PC-9 (cell line): Measurements from ENCODE around the gene SPCS3. TPM values are rescaled to one million over a fixed set of nuclear protein-coding genes. Genes with fewer than 3 reads are reported as not detected.

Experiments
- BruUV-seq: library from RNA; stranded (reverse); fragments of 400-500 nt; replicated peaks from 2 replicates; lab custom pipeline; 2021; lab: Mats Ljungman, UMichigan
- CTCF ChIA-PET: fragments of 300-600 bp; sonication (Branson Sonifier 250); formaldehyde crosslinking; loops from one replicate; lab custom pipeline; 2022; ENCODE audit warnings: antibody characterized with exemption; lab: Charles Lee
- POLR2A ChIA-PET: fragments of 300-600 bp; sonication (Branson Sonifier 250); formaldehyde crosslinking; loops from one replicate; lab custom pipeline; 2022; ENCODE audit warnings: antibody characterized with exemption; ENCODE audit not compliant: unreplicated experiment; lab: Charles Lee
- DNase-seq, 2 experiments: peaks; one replicate each; pipeline versions ENCODE4 v3.0.0 to v3.0.0-alpha.2; 2015 to 2022; ENCODE audit warnings: mixed read lengths in 1 of 2
- H2AFZ ChIP-seq: fragments of 200-600 bp; sonication (generic); 2 replicates; pipeline ENCODE4 v1.8.1; 2017; ENCODE audit warnings: antibody characterized with exemption
- H3F3A ChIP-seq: fragments of 200-600 bp; sonication (generic); 2 replicates; pipeline ENCODE4 v1.8.1; 2017; ENCODE audit warnings: antibody characterized with exemption, mild to moderate bottlenecking, low read depth; ENCODE audit not compliant: insufficient read depth
- H3K27ac ChIP-seq: fragments of 200-600 bp; sonication (generic); 2 replicates; pipeline ENCODE4 v1.6.1; 2016; ENCODE audit warnings: mixed run types
- H3K27me3 ChIP-seq: fragments of 200-600 bp; sonication (generic); 2 replicates; pipeline ENCODE4 v1.6.1; 2016; ENCODE audit warnings: low read depth, mixed run types; ENCODE audit not compliant: insufficient read depth
- H3K36me3 ChIP-seq: fragments of 200-600 bp; sonication (generic); 2 replicates; pipeline ENCODE4 v1.6.1; 2016; ENCODE audit warnings: low read depth, mixed run types
- H3K4me1 ChIP-seq: fragments of 200-600 bp; sonication (generic); replicated peaks from 2 replicates; pipeline ENCODE4 v1.6.1; 2016; ENCODE audit warnings: mixed run types; ENCODE audit not compliant: insufficient read depth
- H3K4me2 ChIP-seq: fragments of 200-600 bp; sonication (generic); 2 replicates; pipeline ENCODE4 v1.6.1; 2017; ENCODE audit warnings: mixed run types
- H3K4me3 ChIP-seq: fragments of 200-600 bp; sonication (generic); 2 replicates; pipeline ENCODE4 v1.6.1; 2016; ENCODE audit warnings: mixed run types
- H3K79me2 ChIP-seq: fragments of 200-600 bp; sonication (generic); 2 replicates; pipeline ENCODE4 v1.6.1; 2017; ENCODE audit warnings: low read depth, mixed run types
- H3K9me2 ChIP-seq: fragments of 200-600 bp; sonication (generic); 2 replicates; pipeline ENCODE4 v1.8.1; 2017; ENCODE audit warnings: mild to moderate bottlenecking; ENCODE audit not compliant: insufficient read depth
- H3K9me3 ChIP-seq: fragments of 200-600 bp; sonication (generic); 2 replicates; pipeline ENCODE4 v1.8.1; 2016; ENCODE audit warnings: low read depth; ENCODE audit not compliant: insufficient read depth
- H4K20me1 ChIP-seq: fragments of 200-600 bp; sonication (generic); 2 replicates; pipeline ENCODE4 v1.8.1; 2017; ENCODE audit not compliant: insufficient read depth
- CTCF ChIP-seq: fragments of 200-600 bp; sonication (generic); conservative IDR thresholded peaks from 2 replicates; pipeline ENCODE4 v1.6.1; 2017; ENCODE audit warnings: mixed run types, antibody characterized with exemption, mild to moderate bottlenecking, moderate library complexity
- EZH2 ChIP-seq: fragments of 200-600 bp; sonication (generic); IDR thresholded peaks from 2 replicates; pipeline ENCODE4 v1.8.0; 2017; ENCODE audit warnings: antibody characterized with exemption, low read depth
- intact Hi-C: fragments of 100-400 bp; cut with micrococcal nuclease; formaldehyde crosslinking; loops from one replicate; pipeline ENCODE4 v1.10.0; 2022; ENCODE audit not compliant: unreplicated experiment
- total RNA-seq: library from RNA; stranded (reverse); gene quantifications from 2 replicates; pipeline ENCODE4 v1.2.3, GENCODE V29; 2021

SPCS3 gene
- total RNA-seq, 1 experiment from 2014 or later: 107 TPM

GRCh38 chr4:176359590-176359989, 39.8 kb downstream of the SPCS3 start:
- DNase-seq: no peak
- H3K4me1 ChIP-seq: no peaks in the 10 kb centered on the region
- POLR2A ChIA-PET: no interaction called here
- H3K36me3 ChIP-seq: no peaks in the 10 kb centered on the region
- no peaks in the 10 kb centered on the region; the same call in 1 of the 2 replicates for H3K9me3 ChIP-seq
- H4K20me1 ChIP-seq: no peaks in the 10 kb centered on the region
- no peak for TF ChIP-seq CTCF
- no peak for TF ChIP-seq EZH2
- intact Hi-C loops: no loop called here
- no peaks in the 10 kb centered on the region for H3K79me2 ChIP-seq
- no peaks in the 10 kb centered on the region for H3K27me3 ChIP-seq
- H3K27ac ChIP-seq: no peak overlapping the region
- no TSS peak for BruUV-seq
- H2AFZ ChIP-seq: no peak overlapping the region
- H3F3A ChIP-seq: no peaks in the 10 kb centered on the region
- no peak overlapping the region for H3K4me2 ChIP-seq
- no peaks in the 10 kb centered on the region for H3K9me2 ChIP-seq
- no peak overlapping the region for H3K4me3 ChIP-seq
- CTCF ChIA-PET: no interaction called here

- no peaks in the 10 kb centered on the region for H3K9me2 ChIP-seq
- no peak overlapping the region for H3K4me2 ChIP-seq
- ChIA-PET CTCF (no interaction called here), POLR2A (no interaction called here)
- H3K36me3 ChIP-seq: no peaks in the 10 kb centered on the region
- H3K27ac ChIP-seq: no peak overlapping the region
- no peaks in the 10 kb centered on the region for H3K79me2 ChIP-seq
- no peak for TF ChIP-seq CTCF
- no peak for TF ChIP-seq EZH2
- no peaks in the 10 kb centered on the region for H3K27me3 ChIP-seq
- intact Hi-C loops: no loop called here
- H2AFZ ChIP-seq: no peak overlapping the region
- H4K20me1 ChIP-seq: no peaks in the 10 kb centered on the region
- DNase-seq: no peak
- H3K4me3 ChIP-seq: no peak overlapping the region
- H3F3A ChIP-seq: no peaks in the 10 kb centered on the region
- no peaks in the 10 kb centered on the region for H3K4me1 ChIP-seq
- BruUV-seq: no TSS peak
- no peaks in the 10 kb centered on the region for H3K9me3 ChIP-seq
These were observed 40.7 kb downstream of the SPCS3 start for GRCh38 chr4:176360446-176360845.

- Histone ChIP-seq H3K27ac (no peak overlapping the region), H3K9me3 (no peaks in the 10 kb centered on the region), H3F3A (no peaks in the 10 kb centered on the region), H3K4me2 (no peak overlapping the region), H2AFZ (no peak overlapping the region), H4K20me1 (no peaks in the 10 kb centered on the region), H3K9me2 (no peaks in the 10 kb centered on the region), H3K36me3 (no peaks in the 10 kb centered on the region), H3K79me2 (no peaks in the 10 kb centered on the region), H3K4me3 (no peak overlapping the region), H3K27me3 (no peaks in the 10 kb centered on the region), H3K4me1 (no peaks in the 10 kb centered on the region)
- TF ChIP-seq CTCF: no peak
- TF ChIP-seq EZH2: no peak
- POLR2A ChIA-PET: no interaction called here
- no TSS peak for BruUV-seq
- intact Hi-C loops: no loop called here
- CTCF ChIA-PET: no interaction called here
- DNase-seq: no peak
These were observed 43.3 kb downstream of the SPCS3 start for GRCh38 chr4:176363072-176363471.
